ENCODE measurements around the gene RAD1.

Gene RAD1

DNA sequence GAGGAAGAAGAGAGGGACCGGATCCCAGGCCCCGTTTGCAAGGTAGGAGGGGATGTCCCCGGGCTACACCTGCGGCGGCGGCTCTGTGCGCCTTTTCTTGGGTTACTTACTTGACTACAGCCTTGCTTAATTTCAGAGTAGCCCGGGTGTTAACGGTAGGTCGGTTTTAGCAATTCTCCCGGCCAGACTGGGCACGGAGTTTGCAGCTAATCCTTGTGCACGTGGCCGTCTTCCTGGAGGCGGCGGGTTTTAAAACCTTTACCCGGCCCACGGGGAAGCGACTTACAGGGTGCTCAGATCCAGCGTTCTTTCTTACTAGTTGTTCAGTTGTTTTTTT, 520 bp upstream of the RAD1 start:
- DNase-seq, result no peak

DNA sequence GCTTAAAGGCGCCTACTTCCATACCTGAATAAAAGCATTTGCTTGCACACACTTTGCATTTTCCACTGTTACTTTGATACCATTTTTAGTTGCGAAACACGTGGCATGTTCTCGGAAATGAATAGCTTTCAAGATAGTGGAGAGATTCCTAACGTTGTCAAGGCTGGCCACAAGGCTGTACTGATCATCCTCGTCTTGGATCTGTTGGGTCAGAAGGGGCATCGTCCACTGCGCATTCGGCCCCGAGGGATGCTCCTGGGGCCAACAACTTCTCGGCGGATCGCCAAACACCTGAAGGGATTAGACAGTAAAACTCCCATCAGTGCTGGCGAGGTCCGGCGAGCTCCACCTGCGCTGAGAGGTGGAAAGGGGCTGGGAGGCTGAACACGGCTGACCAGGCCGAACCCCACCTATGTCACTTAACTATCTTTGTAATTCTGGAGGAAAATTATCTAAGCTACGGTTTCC, 599 bp downstream of the RAD1 start:
- peak; percentile 7 for DNase-seq

DNA sequence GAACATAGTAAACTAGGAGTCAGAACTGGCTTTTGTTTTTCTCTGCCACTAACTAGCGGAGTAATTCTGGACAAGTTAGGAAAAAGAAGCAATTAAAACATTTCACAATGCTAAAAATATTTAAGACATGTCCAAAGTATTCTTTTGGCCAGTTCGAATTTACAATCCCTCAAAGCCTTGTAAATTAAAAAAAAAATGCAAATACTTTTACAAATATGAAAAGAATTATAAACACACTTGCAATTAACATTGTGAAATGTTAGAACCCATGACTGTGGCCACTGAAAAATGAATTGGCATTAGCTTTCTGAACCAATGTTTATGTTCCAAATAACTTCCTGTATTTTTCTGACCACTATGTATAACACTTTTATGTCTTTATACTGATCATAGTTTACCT, 2.2 kb downstream of the RAD1 start:
- no peak for DNase-seq

DNA sequence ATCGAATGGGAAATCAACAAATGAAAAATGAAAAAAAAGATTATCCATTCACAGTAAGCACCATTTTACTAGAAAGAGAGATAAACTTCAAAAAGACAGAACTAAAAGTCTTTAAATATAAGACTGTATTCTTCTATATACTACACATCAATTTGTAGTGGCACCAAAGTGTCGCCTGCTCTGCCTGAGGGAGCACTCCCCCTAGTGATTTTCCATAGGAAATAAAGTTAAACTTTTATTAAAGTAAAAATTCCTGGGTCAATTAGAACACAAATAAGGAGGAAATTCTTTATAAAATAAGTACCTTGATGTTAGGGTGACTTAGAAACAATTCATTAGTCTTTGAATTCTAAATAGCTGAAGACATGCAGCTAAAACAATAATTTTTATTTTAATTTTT, 9.7 kb downstream of the RAD1 start:
- no peak for DNase-seq

DNA sequence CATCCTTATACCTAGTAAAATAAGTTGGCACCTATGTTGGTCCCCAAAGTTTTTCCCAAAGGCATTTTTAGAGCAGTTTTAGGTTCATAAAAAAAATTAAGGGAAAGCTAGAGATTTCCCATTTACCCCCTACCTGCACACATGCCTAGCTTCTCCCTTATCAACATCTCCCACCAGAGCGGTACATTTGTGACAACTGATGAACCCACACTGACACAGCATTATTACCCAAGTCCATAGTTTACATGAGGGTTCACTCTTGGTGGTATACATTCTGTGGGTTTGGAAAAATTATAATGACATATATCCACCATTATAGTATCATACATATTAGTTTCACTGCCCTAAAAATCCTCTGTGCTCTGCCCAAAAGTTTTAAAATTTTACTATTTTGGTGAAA, 12.0 kb downstream of the RAD1 start:
- DNase-seq, result no peak

DNA sequence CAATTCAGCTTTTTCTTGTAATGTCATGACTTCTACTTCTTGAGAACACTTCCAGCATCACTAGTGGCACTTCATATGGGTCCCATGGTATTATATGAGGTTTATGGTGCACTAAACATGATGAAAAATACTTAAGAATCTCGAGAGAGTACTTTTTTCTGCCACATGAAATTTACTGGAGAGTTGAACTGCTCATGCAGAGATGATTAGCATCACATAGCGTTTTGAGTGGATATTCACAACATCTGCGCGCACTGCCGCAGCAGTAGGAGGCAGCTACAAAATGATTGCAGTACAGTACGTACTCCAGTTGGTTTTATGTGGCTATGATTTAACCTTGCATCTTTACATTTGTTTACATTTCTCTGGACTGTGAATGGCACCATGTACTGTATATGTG, 14.7 kb downstream of the RAD1 start:
- no peak for DNase-seq

DNA sequence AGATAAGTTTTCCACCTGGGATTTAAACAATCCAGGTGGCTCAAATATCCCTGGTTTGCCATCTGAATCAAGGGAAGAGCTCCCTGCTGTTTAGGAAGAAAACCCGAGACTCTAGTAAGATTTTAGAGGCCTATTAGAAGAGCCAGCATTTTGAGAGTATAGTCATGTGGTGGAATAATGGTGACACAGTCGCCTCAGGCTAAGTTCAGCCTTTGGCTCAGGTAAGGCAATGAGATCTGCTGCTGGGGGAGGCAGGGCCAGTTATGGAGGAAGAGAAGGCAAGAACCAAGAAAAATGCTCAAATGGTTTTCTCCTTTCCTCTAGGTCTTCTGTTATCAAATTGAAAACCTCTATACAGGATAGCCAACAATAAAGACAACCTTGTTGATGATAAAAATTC, 16.2 kb downstream of the RAD1 start:
- no peak for DNase-seq

DNA sequence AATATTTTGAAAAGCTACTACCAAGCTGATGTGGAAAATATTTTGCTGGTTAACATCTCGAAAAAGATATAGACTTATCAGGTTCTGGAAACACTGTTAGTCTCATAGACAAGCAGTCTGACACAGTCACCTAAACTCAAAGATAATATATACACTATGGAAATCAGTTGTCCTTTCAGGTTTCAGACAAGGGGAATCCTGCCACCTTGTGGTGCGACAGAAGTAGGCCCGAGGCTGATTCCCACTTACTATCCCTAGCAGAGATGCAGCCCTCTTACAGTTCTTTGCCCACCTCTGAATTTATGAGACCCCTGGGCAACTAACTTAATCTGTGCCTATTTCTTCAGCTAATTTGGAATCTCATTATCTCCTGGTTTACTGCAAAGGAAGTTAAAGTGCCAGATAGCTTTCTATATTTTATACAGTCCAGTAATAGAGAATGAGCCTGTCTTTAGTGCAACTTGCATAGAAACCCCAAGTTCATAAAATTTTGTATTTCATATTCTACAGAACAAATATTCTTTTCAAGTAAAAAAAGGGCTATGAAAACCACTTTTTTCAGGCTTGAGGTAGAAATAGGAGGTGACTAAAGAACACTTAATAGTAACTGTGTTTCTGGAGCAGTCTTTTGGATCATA, 16.9 kb downstream of the RAD1 start:
- DNase-seq, result peak; percentile 43 to 44

DNA sequence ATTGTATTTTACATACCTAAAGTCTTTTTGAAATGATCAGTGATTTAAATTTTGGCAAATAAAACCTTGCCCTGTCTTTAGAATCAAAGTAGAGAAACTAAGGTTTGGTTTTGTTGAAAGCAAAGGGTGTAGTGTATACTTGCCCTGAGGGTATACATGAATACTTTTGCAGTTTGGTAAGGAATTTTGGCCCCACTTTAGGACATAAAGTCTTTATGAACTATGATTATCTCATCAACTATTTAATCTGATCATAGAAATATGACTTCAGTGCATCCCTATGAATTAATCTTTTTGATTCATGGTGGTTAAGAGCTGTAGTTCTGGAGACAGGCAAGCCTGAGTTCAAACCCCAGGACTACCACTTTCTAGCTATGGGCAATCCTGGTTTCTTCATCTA, 17.7 kb downstream of the RAD1 start:
- no peak for DNase-seq

DNA sequence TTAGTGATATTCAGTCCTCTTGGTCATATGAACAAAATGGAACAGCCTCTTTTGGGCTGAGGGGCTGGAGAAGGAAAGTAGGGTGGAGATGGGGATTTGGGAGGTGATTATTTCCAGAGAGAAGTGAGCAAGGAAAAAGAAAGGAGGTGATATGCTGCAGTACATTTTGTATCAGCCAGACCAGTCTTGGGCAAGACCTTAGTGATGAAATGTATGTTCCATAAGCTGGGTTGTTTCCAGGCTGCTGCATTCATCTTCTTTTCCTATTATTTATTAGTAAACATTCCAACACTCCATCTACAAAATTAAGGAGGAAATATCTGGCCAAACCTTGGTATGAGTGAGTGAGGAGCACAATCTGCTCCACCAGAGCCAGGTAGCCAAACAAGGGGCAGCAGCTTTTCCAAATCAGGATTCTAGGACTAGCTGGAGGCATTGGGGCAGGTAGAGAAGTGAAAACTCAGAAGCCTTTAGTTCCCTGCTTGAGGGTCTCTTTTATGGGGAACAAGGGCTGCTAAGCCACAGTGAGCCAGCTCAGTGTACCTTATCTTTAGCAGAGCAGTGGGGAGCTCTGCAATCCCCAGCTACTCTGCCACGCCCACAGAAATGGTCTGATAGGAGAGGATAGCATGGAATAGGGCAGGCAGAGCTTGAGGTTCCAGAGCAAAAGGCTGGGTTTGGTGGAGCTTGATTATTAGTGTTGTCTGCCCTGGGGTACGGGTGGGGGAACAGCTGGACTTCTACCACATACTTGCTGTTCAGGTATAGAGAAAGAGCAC, 19.5 kb downstream of the RAD1 start:
- DNase-seq, result no peak

DNA sequence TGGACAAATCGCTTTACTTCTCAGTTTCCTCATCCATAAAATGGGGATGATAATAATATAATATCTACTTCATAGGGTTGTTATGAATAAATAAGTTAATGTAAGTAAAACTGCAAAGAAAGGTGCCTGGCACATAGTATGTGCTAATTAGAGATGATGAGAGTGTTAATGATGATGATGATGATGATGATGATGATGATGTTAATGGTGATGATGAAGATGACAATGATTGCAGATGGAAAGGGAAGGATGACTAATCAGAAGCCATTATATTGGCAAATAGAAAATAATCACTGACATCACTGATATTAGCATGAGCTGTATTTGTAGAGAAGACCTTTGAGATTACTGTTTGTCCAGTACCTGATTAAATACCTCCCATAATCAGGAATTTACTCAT, 20.6 kb downstream of the RAD1 start:
- no peak for DNase-seq

DNA sequence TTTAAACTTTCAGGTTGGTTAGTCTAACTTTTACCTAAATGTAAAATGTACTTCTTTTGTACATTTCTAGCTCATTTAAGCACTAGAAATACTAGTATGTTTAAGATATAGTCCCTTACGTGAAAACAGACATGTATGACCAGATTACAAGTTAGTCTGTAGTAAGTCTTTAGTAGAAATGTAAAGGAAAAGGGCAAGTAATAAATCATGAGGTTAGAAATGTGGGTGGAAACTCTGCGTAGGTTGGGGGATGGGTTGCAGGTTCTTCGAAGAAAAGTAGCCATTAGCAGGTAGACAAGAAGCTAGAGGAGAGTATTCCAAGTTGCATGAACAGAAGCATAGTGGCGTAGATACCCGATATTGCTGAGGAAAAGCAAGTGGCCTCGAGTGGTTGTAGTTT, 22.9 kb downstream of the RAD1 start:
- no peak for DNase-seq

DNA sequence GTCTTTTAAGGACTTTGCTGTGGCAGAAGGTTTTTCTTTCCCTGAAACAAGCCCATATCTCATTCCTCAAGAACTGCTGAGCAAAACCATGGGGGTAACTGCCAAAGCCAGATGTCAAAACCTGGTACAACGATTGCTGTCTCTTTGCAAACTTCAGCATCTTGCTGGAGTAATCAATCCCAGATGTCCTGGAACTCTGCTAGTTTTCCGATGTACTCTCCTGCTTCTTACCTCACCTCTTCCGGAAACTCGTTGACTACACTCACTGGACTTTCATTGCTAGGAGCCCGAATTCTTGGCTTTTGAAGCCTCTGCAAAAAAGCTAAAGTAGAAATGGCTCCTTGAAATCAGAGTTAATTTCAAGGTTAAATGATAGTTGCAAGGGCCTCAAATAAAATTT, 23.3 kb downstream of the RAD1 start:
- no peak for DNase-seq

DNA sequence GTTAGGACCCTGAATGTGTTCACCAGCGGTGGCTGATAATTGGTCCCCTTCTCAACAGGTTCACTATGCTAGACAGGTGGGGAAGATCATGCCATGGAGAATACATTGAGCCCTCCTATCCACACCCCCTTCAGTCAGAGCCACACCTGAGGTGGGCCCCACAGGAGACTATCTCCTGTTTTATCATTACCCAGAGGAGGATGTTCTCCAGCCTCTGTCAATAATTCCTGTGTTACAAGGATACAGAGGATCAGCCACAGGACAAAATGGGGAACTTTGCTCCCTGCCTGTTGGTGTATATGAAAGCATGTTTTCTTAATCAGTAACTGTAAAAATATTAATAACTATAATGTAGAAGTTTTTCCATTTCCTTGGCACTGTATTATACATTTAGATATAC, 25.9 kb downstream of the RAD1 start:
- no peak for DNase-seq

DNA sequence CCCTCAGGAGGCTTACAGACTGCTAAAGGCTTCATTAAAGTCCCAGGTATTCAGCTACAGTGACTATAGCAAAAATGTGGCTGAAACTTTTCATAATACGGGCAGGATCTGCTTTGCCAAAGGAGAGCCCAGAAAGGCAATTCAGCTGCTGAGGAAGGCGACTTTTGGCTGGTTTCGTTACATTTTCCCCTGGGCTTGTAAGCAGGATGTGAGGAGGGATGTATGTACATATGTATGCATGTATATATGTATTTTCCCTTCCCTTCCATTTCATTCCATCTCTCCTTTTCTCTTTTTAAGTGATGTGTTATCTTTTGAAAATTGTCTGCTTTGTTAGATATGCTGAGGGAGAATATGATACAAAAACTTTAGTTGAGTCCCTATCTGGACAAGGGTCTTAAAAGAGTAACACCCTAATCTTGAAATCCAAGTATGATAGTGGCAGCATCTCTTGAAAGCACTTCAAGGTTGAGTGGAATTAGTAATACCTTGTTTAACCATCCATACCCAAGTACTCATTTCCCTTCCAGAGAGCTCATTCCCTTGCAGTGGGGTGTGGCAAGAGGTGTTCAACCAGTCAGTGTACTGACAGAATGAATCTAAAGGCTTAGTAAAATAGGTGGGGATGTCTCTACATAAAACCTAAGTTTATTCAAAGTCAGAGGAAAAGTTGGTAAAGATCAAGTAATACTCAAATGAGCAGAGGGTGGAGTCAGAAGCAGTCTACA, 28.7 kb downstream of the RAD1 start:
- DNase-seq, result no peak

DNA sequence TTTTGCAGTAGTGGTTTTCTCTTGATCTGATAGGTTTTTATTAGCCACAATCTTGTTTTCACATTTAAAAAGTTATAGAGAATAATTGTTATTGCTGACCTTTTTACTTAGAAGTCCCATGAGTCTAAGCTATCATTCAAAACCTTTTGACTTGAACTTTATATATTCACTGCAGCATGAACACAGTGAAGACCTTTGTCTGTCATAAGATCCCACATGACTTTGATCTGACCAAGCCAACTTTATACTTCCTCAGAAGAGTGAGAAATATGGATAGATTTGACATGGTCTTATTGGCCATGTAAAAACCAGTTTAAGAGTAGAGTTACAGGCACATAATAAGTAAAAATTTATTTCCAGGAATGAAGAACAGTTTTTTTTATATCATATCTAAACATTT, 34.1 kb downstream of the RAD1 start:
- DNase-seq, result no peak

DNA sequence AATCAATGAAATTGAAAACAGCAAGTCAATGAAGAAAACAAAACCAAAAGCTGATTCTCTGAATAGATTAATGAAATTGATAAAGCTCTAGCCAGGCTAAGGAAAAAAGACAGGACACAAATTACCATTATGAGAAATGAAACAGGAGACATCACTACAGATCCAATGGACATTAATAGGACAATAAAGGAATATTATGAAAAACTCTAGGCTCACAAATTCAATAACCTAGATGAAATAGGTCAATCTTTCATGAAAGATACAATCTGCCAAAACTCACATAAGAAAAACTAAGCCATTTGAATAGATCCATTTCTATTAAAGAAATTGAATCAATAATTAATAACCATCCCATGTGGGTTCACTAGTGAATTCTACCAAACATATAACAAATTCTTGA, 39.0 kb downstream of the RAD1 start:
- DNase-seq, result no peak

DNA sequence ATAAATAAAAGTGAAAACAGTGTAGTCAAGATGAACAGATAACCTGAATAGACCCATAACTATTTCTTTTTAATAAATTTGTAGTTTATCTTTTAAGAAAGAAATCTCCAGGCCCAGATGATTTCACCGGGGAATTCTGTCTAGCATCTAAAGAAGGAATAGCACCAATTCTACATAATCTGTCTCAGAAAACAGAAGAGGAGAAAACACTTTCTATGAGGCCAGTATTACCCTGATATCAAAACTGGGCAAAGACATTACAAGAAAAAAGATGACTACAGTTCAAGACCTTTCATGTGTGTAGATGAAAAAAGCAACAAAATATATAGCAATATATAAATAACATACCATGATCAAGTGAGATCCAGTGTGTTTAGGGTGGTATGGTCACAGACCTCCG, 44.9 kb downstream of the RAD1 start:
- no peak for DNase-seq

DNA sequence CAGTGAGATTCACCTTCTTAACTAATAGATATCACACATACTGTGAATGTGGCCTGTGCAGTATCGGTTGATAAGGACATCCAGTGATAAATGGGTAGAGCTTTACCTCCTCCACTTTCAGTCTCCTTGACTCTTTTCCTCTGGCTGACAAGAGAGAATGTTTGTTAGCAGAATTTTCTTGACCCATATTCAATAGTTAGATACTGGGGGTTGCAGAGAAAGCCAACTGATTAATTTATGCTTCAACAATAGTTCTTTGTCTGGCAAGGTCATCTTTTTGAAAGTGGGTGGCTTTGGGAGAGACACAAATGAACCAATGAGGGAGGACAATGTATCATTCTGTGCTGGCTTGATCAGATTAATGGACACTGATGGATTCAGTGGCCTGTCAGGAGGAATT, 46.0 kb downstream of the RAD1 start:
- no peak for DNase-seq

DNA sequence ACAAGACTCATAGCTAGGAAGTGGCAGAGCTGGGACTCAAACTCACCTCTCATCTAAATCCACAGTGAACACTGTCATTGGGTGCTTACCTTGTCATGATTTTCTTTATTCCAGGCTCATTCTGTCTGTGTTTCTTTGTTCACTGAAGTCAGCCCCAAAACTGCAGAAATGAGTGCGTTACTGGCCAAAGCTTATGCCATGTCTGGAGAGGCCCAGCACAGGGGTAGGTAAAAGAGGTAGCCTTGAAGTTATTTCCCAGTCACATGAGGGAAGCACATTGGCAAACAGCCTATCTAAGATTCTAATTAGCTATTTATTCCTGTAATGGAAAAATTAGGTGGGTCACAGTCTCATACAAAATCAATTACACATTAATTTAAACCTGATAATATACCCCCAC, 46.5 kb downstream of the RAD1 start:
- DNase-seq, result no peak

DNA sequence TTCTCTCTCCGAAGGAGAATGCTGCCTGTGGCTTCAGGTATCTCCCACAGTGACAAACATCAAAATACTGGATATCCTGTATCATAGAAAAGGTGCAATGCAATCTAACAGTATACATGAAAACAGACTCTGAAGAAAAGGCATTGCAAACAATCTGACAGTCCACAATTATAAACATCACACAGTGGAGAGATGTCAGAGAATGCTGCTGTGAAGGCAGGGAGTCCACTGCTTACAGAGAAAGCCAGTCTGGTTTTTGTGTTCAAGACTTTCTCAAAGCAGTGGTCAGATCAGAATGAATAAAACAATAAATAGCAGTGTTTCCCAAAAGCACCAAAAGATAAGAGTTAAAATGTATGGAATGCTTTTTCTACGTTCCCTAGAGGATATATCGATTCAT, 47.6 kb downstream of the RAD1 start:
- DNase-seq, result no peak

DNA sequence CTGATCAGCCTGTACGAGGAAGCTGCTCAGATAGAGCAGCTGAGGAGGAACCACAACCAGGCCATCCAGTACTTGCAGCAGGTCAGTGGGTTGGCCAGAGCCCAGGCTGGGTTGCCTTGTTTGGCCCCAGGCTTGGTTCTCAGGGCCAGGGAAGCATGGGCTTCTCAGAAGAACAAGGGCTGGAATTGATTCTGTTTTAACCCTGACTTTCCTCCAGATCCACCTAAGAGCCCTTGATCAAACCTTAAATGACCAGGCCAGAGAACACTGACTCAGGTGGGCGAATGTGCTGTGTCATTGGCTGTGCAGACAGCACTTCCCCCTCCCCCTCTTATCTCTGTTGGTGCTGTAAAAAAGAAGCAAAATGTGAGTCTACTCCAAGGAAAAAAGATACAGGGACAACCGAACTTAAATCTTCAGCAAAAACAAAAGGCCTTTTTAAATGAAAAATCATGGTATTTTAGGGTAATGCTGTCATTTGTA, 48.3 kb downstream of the RAD1 start:
- DNase-seq, result no peak

DNA sequence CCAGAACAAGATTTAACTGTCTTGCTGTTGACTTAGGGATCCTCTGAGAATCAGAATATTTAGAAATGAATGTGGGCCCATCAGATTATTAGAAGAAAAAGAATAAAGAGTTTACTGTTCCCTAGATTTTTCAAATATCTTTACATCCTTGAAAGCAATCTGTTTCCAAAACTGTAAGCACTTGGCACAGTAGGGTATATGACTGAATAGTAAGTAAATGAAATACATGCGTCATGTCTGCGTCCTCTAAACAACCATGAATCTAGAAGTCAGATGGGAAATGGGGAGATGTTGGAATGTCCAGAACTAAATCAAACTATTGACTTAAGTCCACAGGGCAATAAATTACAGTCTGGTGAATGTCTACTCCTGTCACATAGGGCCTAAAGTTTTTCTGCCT, 50.2 kb downstream of the RAD1 start:
- DNase-seq, result no peak

DNA sequence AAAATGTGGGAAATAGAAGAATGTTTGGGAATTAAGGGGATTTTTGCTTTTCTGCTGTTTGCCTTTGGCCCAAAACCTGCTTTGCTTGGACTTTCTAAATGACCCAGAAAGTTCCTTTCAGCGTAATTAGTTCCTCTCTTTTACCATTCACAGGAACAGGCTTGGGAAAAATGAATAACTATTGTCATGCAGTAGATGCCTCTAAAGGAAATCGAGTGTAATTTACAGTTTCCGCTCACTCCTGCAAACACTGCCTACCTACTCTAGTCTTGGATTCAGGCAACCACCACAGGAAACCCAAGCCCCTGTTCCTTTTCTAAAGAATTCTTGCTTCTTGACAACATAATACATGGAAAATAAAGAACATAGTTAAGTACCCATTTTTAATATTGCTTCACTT, 51.4 kb downstream of the RAD1 start:
- DNase-seq, result no peak

Measured in stimulated activated CD4-positive, alpha-beta T cell treated with anti-CD3 and anti-CD28 coated beads, Interleukin-4, amount 100 ng/mL, for 4 hours (primary cell).